ENCODE results near the gene SV2C. TPM values are rescaled to one million over a fixed set of nuclear protein-coding genes. Genes with fewer than 3 reads are reported as not detected.

The SV2C gene
- polyA plus RNA-seq, 3 donors, result 0.01 to 0.02 TPM; not detected in 1

GRCh38 chr5:76376148-76376865 is 293.1 kb downstream of the SV2C start:
- no peak overlapping the region for H3K27ac Mint-ChIP-seq
- no peak overlapping the region for H3K4me3 Mint-ChIP-seq
- no peak overlapping the region for H2AFZ ChIP-seq (ENCODE audit: insufficient read depth, low read depth, low read length, poor library complexity, severe bottlenecking)

GRCh38 chr5:76376866-76377230 is 293.7 kb downstream of the SV2C start:
- no peak overlapping the region for H3K27ac ChIP-seq (ENCODE audit: low read depth in 1 of 2, low read length in 2 of 2)
- intact Hi-C loops (cut with micrococcal nuclease), result loop anchor here in 1 of 2 donors (10.0 kb wide), 1 partner anchor 72 kb away; no protein-coding TSS in a partner anchor
- peaks cover 0 to 7% (median 5%) of the 10 kb centered on the region in 3 donors for H3K27me3 Mint-ChIP-seq (ENCODE audit: low read depth in 3 of 3)
- no peaks in the 10 kb centered on the region for H3K27me3 ChIP-seq (ENCODE audit: control insufficient read depth in 2 of 2, insufficient read depth in 2 of 2, low read length in 2 of 2)
- no peaks in the 10 kb centered on the region for H3K9me3 ChIP-seq (replicated peaks in 1 of 2; ENCODE audit: control insufficient read depth in 1 of 2, insufficient read depth in 1 of 2, low read length in 2 of 2)
- no peak overlapping the region for H2AFZ ChIP-seq (ENCODE audit: insufficient read depth, low read depth, low read length, poor library complexity, severe bottlenecking)
- no peak overlapping the region for H3K9ac ChIP-seq (ENCODE audit: insufficient read depth, low read length, poor library complexity, severe bottlenecking)
- TF ChIP-seq CTCF (IDR thresholded peaks at IDR 0.05), result no peak
- no peak overlapping the region for H3K27ac Mint-ChIP-seq
- peaks cover 0 to 3% (median 0%) of the 10 kb centered on the region in 7 donors for H3K9me3 Mint-ChIP-seq
- H3K4me1 ChIP-seq (ENCODE audit: control insufficient read depth in 1 of 2, insufficient read depth in 2 of 2, low read length in 2 of 2), result peaks cover 16 to 20% of the 10 kb centered on the region in 2 donors
- H3K4me1 Mint-ChIP-seq, result peaks cover 25% of the 10 kb centered on the region
- no peak overlapping the region for H3K4me2 ChIP-seq (replicated peaks; ENCODE audit: extremely low read depth, low read length, poor library complexity, severe bottlenecking)
- H3K4me3 ChIP-seq (replicated peaks in 1 of 3; ENCODE audit: low read depth in 2 of 3, low read length in 3 of 3), result no peak overlapping the region
- no peak for DNase-seq
- no peak overlapping the region for H3K4me3 Mint-ChIP-seq
- H3K36me3 ChIP-seq (replicated peaks in 1 of 2; ENCODE audit: control insufficient read depth in 1 of 2, insufficient read depth in 2 of 2, low read length in 2 of 2), result no peaks in the 10 kb centered on the region
- H3K79me2 ChIP-seq (ENCODE audit: insufficient read depth, low read length), result no peaks in the 10 kb centered on the region
- no peaks in the 10 kb centered on the region for H4K20me1 ChIP-seq (ENCODE audit: insufficient read depth, low read length)
- WGBS (ENCODE audit: insufficient coverage), result no CpG with 5 or more reads among the region's 3 CpGs
- no peaks in the 10 kb centered on the region for H3K36me3 Mint-ChIP-seq

More at GRCh38 chr5:76376148-76376865, 293.1 kb downstream of the SV2C start:
- Histone ChIP-seq H3K79me2 (ENCODE audit: insufficient read depth, low read length) (no peaks in the 10 kb centered on the region), H4K20me1 (ENCODE audit: insufficient read depth, low read length) (no peaks in the 10 kb centered on the region), H3K27ac (ENCODE audit: low read depth in 1 of 2, low read length in 2 of 2) (no peak overlapping the region), H3K9me3 (replicated peaks in 1 of 2; ENCODE audit: control insufficient read depth in 1 of 2, insufficient read depth in 1 of 2, low read length in 2 of 2) (no peaks in the 10 kb centered on the region), H3K4me3 (replicated peaks in 1 of 3; ENCODE audit: low read depth in 2 of 3, low read length in 3 of 3) (no peak overlapping the region), H3K4me1 (ENCODE audit: control insufficient read depth in 1 of 2, insufficient read depth in 2 of 2, low read length in 2 of 2) (peaks cover 16 to 21% of the 10 kb centered on the region in 2 donors), H3K9ac (ENCODE audit: insufficient read depth, low read length, poor library complexity, severe bottlenecking) (no peak overlapping the region), H3K36me3 (replicated peaks in 1 of 2; ENCODE audit: control insufficient read depth in 1 of 2, insufficient read depth in 2 of 2, low read length in 2 of 2) (no peaks in the 10 kb centered on the region), H3K4me2 (replicated peaks; ENCODE audit: extremely low read depth, low read length, poor library complexity, severe bottlenecking) (no peak overlapping the region), H3K27me3 (ENCODE audit: control insufficient read depth in 2 of 2, insufficient read depth in 2 of 2, low read length in 2 of 2) (no peaks in the 10 kb centered on the region)
- intact Hi-C loops (cut with micrococcal nuclease), result loop anchor here in 1 of 2 donors (10.0 kb wide), 1 partner anchor 72 kb away; no protein-coding TSS in a partner anchor
- DNase-seq, result no peak
- H3K9me3 Mint-ChIP-seq, result peaks cover 0 to 3% (median 0%) of the 10 kb centered on the region in 7 donors
- peaks cover 0 to 7% (median 5%) of the 10 kb centered on the region in 3 donors for H3K27me3 Mint-ChIP-seq (ENCODE audit: low read depth in 3 of 3)
- peaks cover 23% of the 10 kb centered on the region for H3K4me1 Mint-ChIP-seq
- TF ChIP-seq CTCF (IDR thresholded peaks at IDR 0.05), result no peak
- 86% methylated on average over 2 of the region's 3 CpGs for WGBS (ENCODE audit: insufficient coverage)
- no peaks in the 10 kb centered on the region for H3K36me3 Mint-ChIP-seq

Measured in CD14-positive monocyte (primary cell).